ENCODE results near the gene SNRPD3.

SNRPD3 gene

DNA sequence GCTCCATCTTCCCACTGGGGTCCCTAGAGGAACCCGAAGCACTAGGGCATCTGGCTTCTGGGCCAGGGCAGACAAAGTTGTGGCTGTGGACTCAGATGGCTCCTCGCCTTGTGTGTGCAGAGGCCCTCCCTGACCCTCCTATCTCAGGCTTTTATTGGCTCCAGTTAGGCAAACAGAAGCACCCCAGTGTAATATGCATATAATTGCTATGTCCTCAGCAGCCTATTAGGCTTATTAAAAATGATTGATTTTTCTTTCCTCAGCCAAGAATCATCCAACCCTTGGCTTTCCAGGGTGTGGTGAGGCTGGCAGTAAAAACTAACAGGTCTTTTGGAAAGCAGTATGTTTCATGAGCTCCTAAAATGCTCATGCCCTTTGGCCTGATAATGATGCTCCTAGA, 38.4 kb upstream of the SNRPD3 start:
- Histone ChIP-seq H4K20me1 (ENCODE audit: insufficient read depth, low read length, poor library complexity, severe bottlenecking) (no peaks in the 10 kb centered on the region), H3F3A (ENCODE audit: low read depth) (no peaks in the 10 kb centered on the region), H2AFZ (ENCODE audit: low read length) (no peak overlapping the region), H3K9me3 (ENCODE audit: insufficient read depth, low read depth, low read length) (no peaks in the 10 kb centered on the region), H3K4me1 (ENCODE audit: insufficient read depth, low read length, poor library complexity, severe bottlenecking) (peaks cover 41% of the 10 kb centered on the region), H3K9me2 (replicated peaks; ENCODE audit: low read depth, low read length) (no peaks in the 10 kb centered on the region), H3K27me3 (ENCODE audit: insufficient read depth, low read length, poor library complexity, severe bottlenecking) (no peaks in the 10 kb centered on the region), H3K36me3 (ENCODE audit: insufficient read depth, low read length) (no peaks in the 10 kb centered on the region), H3K9ac (ENCODE audit: low read depth, low read length, poor library complexity, severe bottlenecking) (no peak overlapping the region), H3K4me2 (ENCODE audit: low read depth, low read length, poor library complexity, severe bottlenecking) (no peak overlapping the region), H3K79me2 (ENCODE audit: insufficient read depth, low read length) (no peaks in the 10 kb centered on the region), H3K4me3 (ENCODE audit: low read length, poor library complexity, severe bottlenecking) (no peak overlapping the region)
- TF ChIP-seq, protein P1, sequence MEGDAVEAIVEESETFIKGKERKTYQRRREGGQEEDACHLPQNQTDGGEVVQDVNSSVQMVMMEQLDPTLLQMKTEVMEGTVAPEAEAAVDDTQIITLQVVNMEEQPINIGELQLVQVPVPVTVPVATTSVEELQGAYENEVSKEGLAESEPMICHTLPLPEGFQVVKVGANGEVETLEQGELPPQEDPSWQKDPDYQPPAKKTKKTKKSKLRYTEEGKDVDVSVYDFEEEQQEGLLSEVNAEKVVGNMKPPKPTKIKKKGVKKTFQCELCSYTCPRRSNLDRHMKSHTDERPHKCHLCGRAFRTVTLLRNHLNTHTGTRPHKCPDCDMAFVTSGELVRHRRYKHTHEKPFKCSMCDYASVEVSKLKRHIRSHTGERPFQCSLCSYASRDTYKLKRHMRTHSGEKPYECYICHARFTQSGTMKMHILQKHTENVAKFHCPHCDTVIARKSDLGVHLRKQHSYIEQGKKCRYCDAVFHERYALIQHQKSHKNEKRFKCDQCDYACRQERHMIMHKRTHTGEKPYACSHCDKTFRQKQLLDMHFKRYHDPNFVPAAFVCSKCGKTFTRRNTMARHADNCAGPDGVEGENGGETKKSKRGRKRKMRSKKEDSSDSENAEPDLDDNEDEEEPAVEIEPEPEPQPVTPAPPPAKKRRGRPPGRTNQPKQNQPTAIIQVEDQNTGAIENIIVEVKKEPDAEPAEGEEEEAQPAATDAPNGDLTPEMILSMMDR (conservative IDR thresholded peaks at IDR 0.05; ENCODE audit: low read length) = no peak
- no peak for TF ChIP-seq EZH2phosphoT487 (IDR thresholded peaks at IDR 0.05; ENCODE audit: borderline replicate concordance)

DNA sequence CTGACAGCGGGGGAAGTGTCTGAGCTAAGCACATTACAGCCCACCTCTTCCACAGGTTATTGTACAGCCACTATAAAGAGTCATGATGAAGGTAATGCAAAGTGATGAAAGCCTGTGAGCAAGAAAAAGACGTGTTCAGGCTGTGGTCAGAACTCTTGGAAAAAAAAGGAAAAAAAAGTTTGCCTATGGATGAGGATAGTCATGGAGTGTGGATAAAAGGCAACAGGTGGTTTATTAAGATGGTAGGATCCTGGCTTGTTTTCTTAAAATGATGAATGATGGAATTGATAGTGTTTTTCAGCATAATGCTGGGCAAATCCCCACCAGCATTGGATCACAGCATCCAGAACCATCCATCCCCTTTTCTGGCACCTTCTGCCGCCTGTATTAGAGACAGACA, 37.6 kb upstream of the SNRPD3 start:
- Histone ChIP-seq H3K79me2 (ENCODE audit: insufficient read depth, low read length) (no peaks in the 10 kb centered on the region), H3K9me3 (ENCODE audit: insufficient read depth, low read depth, low read length) (no peaks in the 10 kb centered on the region), H4K20me1 (ENCODE audit: insufficient read depth, low read length, poor library complexity, severe bottlenecking) (no peaks in the 10 kb centered on the region), H3K9me2 (replicated peaks; ENCODE audit: low read depth, low read length) (no peaks in the 10 kb centered on the region), H3K36me3 (ENCODE audit: insufficient read depth, low read length) (no peaks in the 10 kb centered on the region), H3K9ac (ENCODE audit: low read depth, low read length, poor library complexity, severe bottlenecking) (no peak overlapping the region), H3K4me2 (ENCODE audit: low read depth, low read length, poor library complexity, severe bottlenecking) (peak overlapping the region; percentile 42), H3K4me1 (ENCODE audit: insufficient read depth, low read length, poor library complexity, severe bottlenecking) (peaks cover 37% of the 10 kb centered on the region), H2AFZ (ENCODE audit: low read length) (no peak overlapping the region), H3K4me3 (ENCODE audit: low read length, poor library complexity, severe bottlenecking) (no peak overlapping the region), H3F3A (ENCODE audit: low read depth) (no peaks in the 10 kb centered on the region), H3K27me3 (ENCODE audit: insufficient read depth, low read length, poor library complexity, severe bottlenecking) (no peaks in the 10 kb centered on the region)
- TF ChIP-seq EZH2phosphoT487 (IDR thresholded peaks at IDR 0.05; ENCODE audit: borderline replicate concordance) = no peak
- TF ChIP-seq, protein P1 (conservative IDR thresholded peaks at IDR 0.05; ENCODE audit: low read length) = no peak

DNA sequence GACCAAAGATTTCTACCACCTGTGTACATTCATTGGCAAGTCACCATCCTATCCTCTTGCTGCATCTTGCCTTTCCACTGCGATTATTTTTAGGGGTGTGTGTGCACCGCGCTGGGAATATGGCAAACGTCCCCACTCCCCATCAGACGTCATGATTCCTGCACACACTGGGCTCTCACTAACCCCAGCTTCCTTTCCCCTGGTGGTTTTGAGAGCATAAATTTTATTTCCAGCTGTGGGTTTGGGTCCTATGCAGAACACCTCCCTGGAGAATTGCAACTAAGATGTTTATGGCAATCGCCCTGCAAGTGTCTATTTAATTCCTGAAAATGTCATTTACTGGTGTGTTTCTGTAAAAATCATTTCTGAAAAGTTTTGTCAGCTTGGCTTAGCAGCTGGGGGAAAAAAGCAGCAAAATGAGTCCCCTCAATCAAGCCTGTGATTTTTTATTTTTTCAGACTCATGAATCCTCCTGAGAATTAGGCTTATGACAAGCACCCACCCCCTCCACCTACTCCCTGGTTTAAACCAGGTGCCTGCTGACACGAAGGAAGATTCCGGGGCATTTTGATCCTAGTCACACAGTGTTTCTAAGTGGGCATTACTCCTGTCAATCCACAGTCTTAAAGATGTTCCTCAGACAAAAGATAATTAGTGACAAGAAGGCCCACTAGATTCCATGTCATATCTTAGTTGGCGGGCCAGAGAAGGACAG, 36.9 kb upstream of the SNRPD3 start:
- no peaks in the 10 kb centered on the region for H3F3A ChIP-seq (ENCODE audit: low read depth)
- H4K20me1 ChIP-seq (ENCODE audit: insufficient read depth, low read length, poor library complexity, severe bottlenecking) = no peaks in the 10 kb centered on the region
- no peaks in the 10 kb centered on the region for H3K36me3 ChIP-seq (ENCODE audit: insufficient read depth, low read length)
- peak overlapping the region; percentile 42 for H3K4me2 ChIP-seq (ENCODE audit: low read depth, low read length, poor library complexity, severe bottlenecking)
- TF ChIP-seq EZH2phosphoT487 (IDR thresholded peaks at IDR 0.05; ENCODE audit: borderline replicate concordance) = no peak
- TF ChIP-seq, protein P1 (conservative IDR thresholded peaks at IDR 0.05; ENCODE audit: low read length) = no peak
- H3K9me3 ChIP-seq (ENCODE audit: insufficient read depth, low read depth, low read length) = no peaks in the 10 kb centered on the region
- H3K9ac ChIP-seq (ENCODE audit: low read depth, low read length, poor library complexity, severe bottlenecking) = no peak overlapping the region
- no peak overlapping the region for H3K4me3 ChIP-seq (ENCODE audit: low read length, poor library complexity, severe bottlenecking)
- H3K79me2 ChIP-seq (ENCODE audit: insufficient read depth, low read length) = no peaks in the 10 kb centered on the region
- H3K9me2 ChIP-seq (replicated peaks; ENCODE audit: low read depth, low read length) = no peaks in the 10 kb centered on the region
- peaks cover 37% of the 10 kb centered on the region for H3K4me1 ChIP-seq (ENCODE audit: insufficient read depth, low read length, poor library complexity, severe bottlenecking)
- no peak overlapping the region for H2AFZ ChIP-seq (ENCODE audit: low read length)
- no peaks in the 10 kb centered on the region for H3K27me3 ChIP-seq (ENCODE audit: insufficient read depth, low read length, poor library complexity, severe bottlenecking)

Data from Loucy (cell line).